Psoas muscle (tissue), 8 donors: Measurements from ENCODE around the gene HELZ2. TPM values are rescaled to one million over a fixed set of nuclear protein-coding genes. Genes with fewer than 3 reads are reported as not detected.

Source experiments
- ATAC-seq, 4 donors: fragments of 200-7000 bp; cut with Tn5 transposase; one replicate each; pipeline ENCODE4 v1.9.1; 2020; ENCODE audit warnings: moderate library complexity in 3 of 4, mild to moderate bottlenecking in 2 of 4
- DNase-seq, 2 donors: peaks; one replicate each; pipeline ENCODE4 v3.0.0-alpha.2; 2020
- H3K27ac ChIP-seq: fragments of 200-600 bp; one replicate; pipeline ENCODE4 v1.8.0; 2022
- H3K27me3 ChIP-seq, 3 donors: fragments of 200-600 bp in 1 of 3; one replicate each; pipeline versions ENCODE4 v1.6.1 to v1.8.0; 2013 to 2022; ENCODE audit warnings: low read length in 2 of 3, mild to moderate bottlenecking in 2 of 3, moderate library complexity in 1 of 3; ENCODE audit not compliant: insufficient read depth in 3 of 3
- H3K36me3 ChIP-seq, 2 donors: fragments of 200-600 bp in 1 of 2; one replicate each; pipeline versions ENCODE4 v1.6.1 to v1.8.0; 2013 to 2022; ENCODE audit warnings: low read depth in 1 of 2, mild to moderate bottlenecking in 1 of 2, moderate library complexity in 1 of 2; ENCODE audit not compliant: insufficient read depth in 1 of 2
- H3K4me1 ChIP-seq: fragments of 200-600 bp; one replicate; pipeline ENCODE4 v1.8.0; 2022
- H3K4me3 ChIP-seq: fragments of 200-600 bp; one replicate; pipeline ENCODE4 v1.8.0; 2022; ENCODE audit warnings: mild to moderate bottlenecking
- H3K9me3 ChIP-seq: fragments of 200-600 bp; one replicate; pipeline ENCODE4 v1.8.0; 2022
- CTCF ChIP-seq: fragments of 200-600 bp; IDR thresholded peaks from one replicate; pipeline ENCODE4 v1.8.0; 2022; ENCODE audit warnings: antibody characterized with exemption
- WGBS, 3 donors: extraction: QIAGEN DNeasy Blood & Tissue Kit; methylation state at CpG; one replicate each; pipeline versions ENCODE4 v1.1.6 to v1.1.7; 2013; 5-methylcytosine and 5-hydroxymethylcytosine counted together
- intact Hi-C, 2 donors: fragments of 100-400 bp; cut with DNase I; formaldehyde crosslinking; loops; one replicate each; pipeline versions ENCODE4 v1.11.0 to v1.14.2; 2022
- polyA plus RNA-seq, 3 donors: library from polyadenylated mRNA; stranded (reverse); fragments of 200-250 nt; gene quantifications; one replicate each; pipeline ENCODE4 v1.2.3, GENCODE V29; 2013
- total RNA-seq, 4 donors: library from RNA; stranded (reverse); fragmentation: NEBNext Ultra II Directional in 2 of 4; extraction: Animal tissue kit (Norgen Biotek cat#: 25700) in 2 of 4; gene quantifications; one replicate each; pipeline versions ENCODE4 v1.2.1 to v1.2.4, GENCODE V29; 2021 to 2023
- donor health status: healthy with polysubstance abuse.
- donor health status: DM: no; HTN: no; CAD: no; lungs with moderate emphysema.
- donor health status: Bipolar disorder and iron deficiency.
- donor health status: healthy.
- donor health status: DM: yes; HTN: yes; CAD: no.
- donor health status: DM: no; HTN: no; CAD: no.
- donor health status: DM: no; HTN: no; CAD: no.
- donor health status: DM: yes; HTN: yes; CAD: no.

HELZ2 gene
- total and polyA plus RNA-seq, 7 donors = 0.82 to 8.0 (median 3.5) TPM

- intact Hi-C loops = no loop called here
- Histone ChIP-seq H3K4me1 (no peaks in the 10 kb centered on the region), H3K27ac (no peak overlapping the region), H3K4me3 (no peak overlapping the region), H3K9me3 (no peaks in the 10 kb centered on the region), H3K36me3 (no peaks in the 10 kb centered on the region), H3K27me3 (peaks cover 0 to 30% (median 3%) of the 10 kb centered on the region in 3 donors)
- DNase-seq (no peak), ATAC-seq (no peak)
- WGBS, 3 donors = 83 to 88% (median 83%) methylated on average over 10 of the region's 10 CpGs
- TF ChIP-seq CTCF = no peak
Observed at GRCh38 chr20:63542696-63543095, 31.3 kb downstream of the HELZ2 start.

GRCh38 chr20:63542031-63542559, 31.9 kb downstream of the HELZ2 start:
- ATAC-seq (no peak), DNase-seq (no peak)
- Histone ChIP-seq H3K36me3 (no peaks in the 10 kb centered on the region), H3K27me3 (peaks cover 0 to 29% (median 0%) of the 10 kb centered on the region in 3 donors), H3K4me3 (no peak overlapping the region), H3K4me1 (no peaks in the 10 kb centered on the region), H3K27ac (no peak overlapping the region), H3K9me3 (no peaks in the 10 kb centered on the region)
- intact Hi-C loops = no loop called here
- no peak for TF ChIP-seq CTCF
- 77 to 86% (median 82%) methylated on average over 31 to 36 of the region's 36 CpGs for WGBS, 3 donors

- H3K27ac ChIP-seq = no peak overlapping the region
- no peaks in the 10 kb centered on the region for H3K36me3 ChIP-seq
- 86 to 91% (median 90%) methylated on average over 28 of the region's 28 CpGs for WGBS, 3 donors
- ATAC-seq = no peak
- no peak overlapping the region for H3K4me3 ChIP-seq
- peaks cover 0 to 32% (median 5%) of the 10 kb centered on the region in 3 donors for H3K27me3 ChIP-seq
- no peaks in the 10 kb centered on the region for H3K4me1 ChIP-seq
- no peak for TF ChIP-seq CTCF
- DNase-seq = no peak
- no peaks in the 10 kb centered on the region for H3K9me3 ChIP-seq
- intact Hi-C loops = no loop called here
Observed at GRCh38 chr20:63541371-63541770, 32.7 kb downstream of the HELZ2 start.

- Histone ChIP-seq H3K36me3 (no peaks in the 10 kb centered on the region), H3K9me3 (no peaks in the 10 kb centered on the region), H3K27me3 (peaks cover 0 to 27% (median 8%) of the 10 kb centered on the region in 3 donors), H3K4me3 (no peak overlapping the region), H3K27ac (no peak overlapping the region), H3K4me1 (no peaks in the 10 kb centered on the region)
- no peak for TF ChIP-seq CTCF
- DNase-seq (no peak), ATAC-seq (no peak)
- intact Hi-C loops = no loop called here
- WGBS, 3 donors = 44 to 58% (median 45%) methylated on average over 47 to 49 of the region's 49 CpGs
Observed at GRCh38 chr20:63540417-63541186, 33.4 kb downstream of the HELZ2 start.
